SH-SY5Y (cell line): ENCODE measurements around the gene NR5A2.

Experiments
- GATA2 ChIP-seq: IDR thresholded peaks from 2 replicates; pipeline ENCODE4 v1.6.1; 2011; ENCODE audit warnings: mild to moderate bottlenecking, low read depth, low read length
- GATA3 ChIP-seq: IDR thresholded peaks from 2 replicates; pipeline ENCODE4 v1.6.1; 2011; ENCODE audit warnings: low read depth, mild to moderate bottlenecking, low read length, moderate library complexity

DNA sequence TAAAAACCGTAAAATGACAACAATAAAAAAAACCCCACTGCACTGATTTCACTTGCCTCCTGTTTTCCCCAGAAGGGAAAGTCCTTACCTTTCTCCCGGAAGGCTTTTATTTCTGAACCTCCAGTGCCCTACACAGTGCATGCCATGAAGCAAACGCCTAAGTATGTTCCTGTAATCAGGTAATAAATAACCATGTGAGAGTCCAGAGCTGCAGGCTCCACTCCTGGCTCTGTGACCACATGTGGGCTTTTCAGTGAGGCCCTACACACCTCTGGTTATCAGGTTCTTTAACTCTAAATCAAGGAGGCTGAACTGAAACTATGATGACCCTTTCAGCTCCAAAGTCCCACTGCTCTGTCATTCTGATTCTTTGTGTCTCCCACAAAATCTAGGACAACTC is 20.8 kb upstream of the NR5A2 start:
- no peak for TF ChIP-seq GATA3
- no peak for TF ChIP-seq GATA2
